Left lung (tissue), 10 donors: ENCODE results near the gene CADM1. TPM values are rescaled to one million over a fixed set of nuclear protein-coding genes. Genes with fewer than 3 reads are reported as not detected.

ENCODE experiments used
- ATAC-seq: fragments of 200-7000 bp; cut with Tn5 transposase; one replicate; pipeline ENCODE4 v1.9.1; 2020; ENCODE audit warnings: moderate library complexity
- DNase-seq, 4 donors: peaks; one replicate each; pipeline ENCODE4 v3.0.0-alpha.2; 2013 to 2020
- H3K27ac ChIP-seq, 2 donors: fragments of 200-600 bp; sonication (generic) in 1 of 2; one replicate each; pipeline versions ENCODE4 v1.5.0 to v1.8.0; 2020 to 2021
- H3K27me3 ChIP-seq, 2 donors: fragments of 200-600 bp; sonication (generic) in 1 of 2; one replicate each; pipeline versions ENCODE4 v1.5.0 to v1.8.0; 2020 to 2021
- H3K36me3 ChIP-seq, 2 donors: fragments of 200-600 bp; sonication (generic) in 1 of 2; one replicate each; pipeline versions ENCODE4 v1.5.0 to v1.8.0; 2020 to 2021
- H3K4me1 ChIP-seq, 2 donors: fragments of 200-600 bp; one replicate each; pipeline ENCODE4 v1.8.0; 2021
- H3K4me3 ChIP-seq, 2 donors: fragments of 200-600 bp; sonication (generic) in 1 of 2; one replicate each; pipeline versions ENCODE4 v1.5.0 to v1.8.0; 2020 to 2021; ENCODE audit warnings: mild to moderate bottlenecking in 1 of 2
- H3K9me3 ChIP-seq, 2 donors: fragments of 200-600 bp; sonication (generic) in 1 of 2; one replicate each; pipeline versions ENCODE4 v1.5.0 to v1.8.0; 2020 to 2021
- CTCF ChIP-seq, 2 donors: fragments of 200-600 bp; sonication (generic) in 1 of 2; IDR thresholded peaks; one replicate each; pipeline versions ENCODE4 v1.5.0 to v1.8.0; 2021; ENCODE audit warnings: antibody characterized with exemption in 2 of 2
- intact Hi-C, 2 donors: fragments of 100-400 bp; cut with DNase I; formaldehyde crosslinking; loops; one replicate each; pipeline versions ENCODE4 v1.11.2 to v1.14.2; 2022
- polyA plus RNA-seq, 6 donors: library from polyadenylated mRNA; unstranded; fragments of 120-200 nt; gene quantifications; one replicate each; pipeline ENCODE4 v1.2.1, GENCODE V29; 2013; ENCODE audit not compliant: insufficient read length in 6 of 6
- total RNA-seq, 2 donors: library from RNA; stranded (reverse); fragmentation: NEBNext Ultra II Directional; extraction: Animal tissue kit (Norgen Biotek cat#: 25700); gene quantifications; one replicate each; pipeline ENCODE4 v1.2.1, GENCODE V29; 2021
- donor health status: DM: no; HTN: yes; CAD: no.
- donor health status: DM: no; HTN: no; CAD: no.

Gene CADM1
- total and polyA plus RNA-seq, 8 donors, result 105 to 307 (median 156) TPM

- Histone ChIP-seq H3K27me3 (no peaks in the 10 kb centered on the region), H3K36me3 (no peaks in the 10 kb centered on the region), H3K4me1 (no peaks in the 10 kb centered on the region), H3K4me3 (no peak overlapping the region), H3K9me3 (no peaks in the 10 kb centered on the region), H3K27ac (peak overlapping the region in 1 of 2 donors; percentile 53)
- peak; percentile 96 for ATAC-seq
- no peak for TF ChIP-seq CTCF (IDR thresholded peaks at IDR 0.05)
- intact Hi-C loops, result no loop called here
- DNase-seq, result peak in 1 of 4 donors; percentile 59
Measured at GRCh38 chr11:115550291-115551059, 46.3 kb upstream of the CADM1 start.

GRCh38 chr11:115548878-115549528 is 44.8 kb upstream of the CADM1 start:
- Histone ChIP-seq H3K4me1 (no peaks in the 10 kb centered on the region), H3K36me3 (no peaks in the 10 kb centered on the region), H3K9me3 (no peaks in the 10 kb centered on the region), H3K27ac (no peak overlapping the region), H3K27me3 (no peaks in the 10 kb centered on the region), H3K4me3 (no peak overlapping the region)
- intact Hi-C loops, result no loop called here
- no peak for DNase-seq
- no peak for TF ChIP-seq CTCF (IDR thresholded peaks at IDR 0.05)
- ATAC-seq, result no peak

- Histone ChIP-seq H3K27ac (no peak overlapping the region), H3K9me3 (no peaks in the 10 kb centered on the region), H3K4me1 (no peaks in the 10 kb centered on the region), H3K36me3 (no peaks in the 10 kb centered on the region), H3K4me3 (no peak overlapping the region), H3K27me3 (no peaks in the 10 kb centered on the region)
- DNase-seq (no peak), ATAC-seq (no peak)
- no peak for TF ChIP-seq CTCF (IDR thresholded peaks at IDR 0.05)
- intact Hi-C loops, result no loop called here
Measured at GRCh38 chr11:115545581-115546210, 41.5 kb upstream of the CADM1 start.

- no peak for ATAC-seq
Measured at GRCh38 chr11:115544422-115544948, 40.3 kb upstream of the CADM1 start.

More at GRCh38 chr11:115544422-115544948, 40.3 kb upstream of the CADM1 start:
- no peak for TF ChIP-seq CTCF (IDR thresholded peaks at IDR 0.05)
- Histone ChIP-seq H3K27me3 (no peaks in the 10 kb centered on the region), H3K9me3 (no peaks in the 10 kb centered on the region), H3K4me3 (no peak overlapping the region), H3K27ac (no peak overlapping the region), H3K4me1 (no peaks in the 10 kb centered on the region), H3K36me3 (no peaks in the 10 kb centered on the region)
- intact Hi-C loops, result no loop called here
- no peak for DNase-seq
